ENCODE measurements around the gene RPTN.
A peak's percentile ranks its signal among the peaks of the same experiment; 100 is the strongest.

RPTN gene

GRCh38 chr1:152189657-152190442 lies 30.8 kb upstream of the RPTN start:
- TF ChIP-seq, protein P1, sequence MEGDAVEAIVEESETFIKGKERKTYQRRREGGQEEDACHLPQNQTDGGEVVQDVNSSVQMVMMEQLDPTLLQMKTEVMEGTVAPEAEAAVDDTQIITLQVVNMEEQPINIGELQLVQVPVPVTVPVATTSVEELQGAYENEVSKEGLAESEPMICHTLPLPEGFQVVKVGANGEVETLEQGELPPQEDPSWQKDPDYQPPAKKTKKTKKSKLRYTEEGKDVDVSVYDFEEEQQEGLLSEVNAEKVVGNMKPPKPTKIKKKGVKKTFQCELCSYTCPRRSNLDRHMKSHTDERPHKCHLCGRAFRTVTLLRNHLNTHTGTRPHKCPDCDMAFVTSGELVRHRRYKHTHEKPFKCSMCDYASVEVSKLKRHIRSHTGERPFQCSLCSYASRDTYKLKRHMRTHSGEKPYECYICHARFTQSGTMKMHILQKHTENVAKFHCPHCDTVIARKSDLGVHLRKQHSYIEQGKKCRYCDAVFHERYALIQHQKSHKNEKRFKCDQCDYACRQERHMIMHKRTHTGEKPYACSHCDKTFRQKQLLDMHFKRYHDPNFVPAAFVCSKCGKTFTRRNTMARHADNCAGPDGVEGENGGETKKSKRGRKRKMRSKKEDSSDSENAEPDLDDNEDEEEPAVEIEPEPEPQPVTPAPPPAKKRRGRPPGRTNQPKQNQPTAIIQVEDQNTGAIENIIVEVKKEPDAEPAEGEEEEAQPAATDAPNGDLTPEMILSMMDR (IDR thresholded peaks at IDR 0.05; ENCODE audit: insufficient read depth, low read depth, low read length, missing control alignments) = peak; percentile 89
- peak overlapping the region; percentile 30 for H3K4me3 ChIP-seq (ENCODE audit: low read length)
- peak; percentile 85 for DNase-seq (ENCODE audit: low read depth)

DNA sequence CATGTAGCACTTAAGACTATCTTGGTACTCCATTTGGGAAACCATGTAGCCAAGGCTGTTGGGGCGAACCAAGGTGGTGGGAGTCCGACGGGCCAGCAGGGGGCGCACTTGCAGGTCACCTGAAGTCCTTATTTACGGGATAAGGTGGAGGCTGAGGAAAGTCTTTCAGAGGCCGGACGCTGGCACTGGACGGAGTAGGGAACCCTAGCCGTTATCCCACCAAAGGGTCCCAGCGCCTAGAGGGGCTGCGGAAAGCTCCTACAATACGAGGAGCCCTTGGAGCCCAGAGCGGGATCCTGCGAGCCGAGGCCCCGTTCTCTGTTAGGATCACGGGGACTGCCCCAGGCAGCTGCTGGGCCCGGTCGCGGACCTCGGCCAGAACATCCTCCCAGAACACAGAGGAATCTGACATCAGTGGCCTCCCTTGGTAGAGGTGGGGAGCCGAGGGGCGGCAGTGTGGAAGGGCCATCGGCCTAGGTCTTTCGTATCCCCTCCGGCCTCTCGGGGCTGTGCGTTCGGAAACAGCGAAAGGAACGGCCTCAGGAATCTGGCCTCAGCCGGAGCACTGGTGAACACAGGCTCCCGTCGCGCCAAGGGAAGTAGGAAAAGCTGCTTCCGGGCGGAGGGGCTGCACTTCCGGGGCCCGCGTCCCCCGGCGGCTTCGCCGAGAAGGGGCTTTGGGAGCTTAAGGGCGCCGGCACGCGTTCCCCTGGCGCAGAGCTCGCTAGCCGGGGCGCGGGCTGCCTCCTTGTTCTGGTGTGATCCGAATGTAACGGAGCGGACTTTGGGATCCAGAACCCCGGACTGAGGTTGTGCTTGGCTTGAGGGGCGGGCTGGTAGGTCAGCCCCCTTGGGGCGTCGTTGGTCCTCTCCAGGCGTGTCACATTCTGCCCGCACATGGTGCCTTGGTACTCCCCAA lies 29.9 kb upstream of the RPTN start:
- peak; percentile 79 for DNase-seq (ENCODE audit: low read depth)
- TF ChIP-seq, protein P1 (IDR thresholded peaks at IDR 0.05; ENCODE audit: insufficient read depth, low read depth, low read length, missing control alignments) = peak; percentile 82
- H3K4me3 ChIP-seq (ENCODE audit: low read length) = peak overlapping the region; percentile 30

GRCh38 chr1:152186556-152187285 lies 27.7 kb upstream of the RPTN start:
- TF ChIP-seq, protein P1 (IDR thresholded peaks at IDR 0.05; ENCODE audit: insufficient read depth, low read depth, low read length, missing control alignments) = no peak
- peak; percentile 73 for DNase-seq (ENCODE audit: low read depth)
- H3K4me3 ChIP-seq (ENCODE audit: low read length) = no peak overlapping the region

- TF ChIP-seq, protein P1 (IDR thresholded peaks at IDR 0.05; ENCODE audit: insufficient read depth, low read depth, low read length, missing control alignments) = peak; percentile 91
- no peak overlapping the region for H3K4me3 ChIP-seq (ENCODE audit: low read length)
- DNase-seq (ENCODE audit: low read depth) = peak; percentile 78
Observed at GRCh38 chr1:152185544-152186391, 26.7 kb upstream of the RPTN start.

DNA sequence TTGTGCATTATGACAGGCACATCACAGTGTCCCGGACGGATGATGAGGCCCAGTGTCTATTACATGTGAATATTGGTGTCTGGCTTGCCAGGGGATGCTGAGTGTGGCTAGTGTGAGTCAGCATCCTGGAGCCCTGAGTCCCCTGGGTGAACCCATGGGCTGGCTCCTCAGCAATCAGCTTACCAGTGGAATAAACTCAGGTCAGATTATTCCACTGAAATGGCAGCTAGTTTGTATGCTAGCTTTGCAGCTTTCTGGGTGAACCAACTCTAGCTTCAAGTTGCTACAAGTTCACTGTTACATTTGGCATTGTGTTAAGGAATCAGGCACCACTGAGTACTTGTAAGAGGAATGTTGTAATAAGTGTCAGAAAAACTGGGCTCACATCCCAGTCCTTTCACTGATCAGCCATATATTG lies 23.9 kb upstream of the RPTN start:
- no peak overlapping the region for H3K4me3 ChIP-seq (ENCODE audit: low read length)
- TF ChIP-seq, protein P1 (IDR thresholded peaks at IDR 0.05; ENCODE audit: insufficient read depth, low read depth, low read length, missing control alignments) = no peak
- DNase-seq (ENCODE audit: low read depth) = peak; percentile 97

GRCh38 chr1:152182431-152182830 lies 23.4 kb upstream of the RPTN start:
- DNase-seq (ENCODE audit: low read depth) = peak; percentile 70

More at GRCh38 chr1:152182431-152182830, 23.4 kb upstream of the RPTN start:
- TF ChIP-seq, protein P1 (IDR thresholded peaks at IDR 0.05; ENCODE audit: insufficient read depth, low read depth, low read length, missing control alignments) = peak; percentile 74
- H3K4me3 ChIP-seq (ENCODE audit: low read length) = no peak overlapping the region

Data from epithelial cell of esophagus (primary cell).